Duodenal mucosa (tissue), 2 donors: ENCODE data around the gene ABCD2.
"Not testable (repeated sequence)": the region's sequence is repeated elsewhere in the genome, so short reads cannot be mapped to it uniquely, and the experiment has no call there.

Experiments
- H3K27ac ChIP-seq: one replicate; pipeline ENCODE4 v1.7.0; 2013; ENCODE audit warnings: low read depth, low read length
- H3K27me3 ChIP-seq, 2 donors: one replicate each; pipeline ENCODE4 v1.7.0; 2013; ENCODE audit warnings: low read length in 2 of 2, control low read depth in 1 of 2; ENCODE audit not compliant: insufficient read depth in 2 of 2, control insufficient read depth in 1 of 2
- H3K36me3 ChIP-seq, 2 donors: one replicate each; pipeline ENCODE4 v1.7.0; 2013; ENCODE audit warnings: low read length in 2 of 2, control low read depth in 1 of 2; ENCODE audit not compliant: insufficient read depth in 2 of 2, control insufficient read depth in 1 of 2
- H3K4me1 ChIP-seq, 2 donors: one replicate each; pipeline ENCODE4 v1.7.0; 2013; ENCODE audit warnings: low read length in 2 of 2, control low read depth in 1 of 2; ENCODE audit not compliant: insufficient read depth in 2 of 2, control insufficient read depth in 1 of 2
- H3K4me3 ChIP-seq, 2 donors: one replicate each; pipeline ENCODE4 v1.7.0; 2013; ENCODE audit warnings: low read length in 2 of 2, low read depth in 1 of 2
- H3K9ac ChIP-seq, 2 donors: one replicate each; pipeline ENCODE4 v1.7.0; 2013; ENCODE audit warnings: low read length in 2 of 2, low read depth in 1 of 2
- H3K9me3 ChIP-seq, 2 donors: one replicate each; pipeline ENCODE4 v1.7.0; 2013; ENCODE audit warnings: low read length in 2 of 2, control low read depth in 1 of 2; ENCODE audit not compliant: control insufficient read depth in 1 of 2

Gene ABCD2

GRCh38 chr12:39571351-39571750, 48.3 kb downstream of the ABCD2 start:
- H3K36me3 ChIP-seq: no peaks in the 10 kb centered on the region
- no peak overlapping the region for H3K4me3 ChIP-seq
- H3K4me1 ChIP-seq: no peaks in the 10 kb centered on the region
- no peak overlapping the region for H3K27ac ChIP-seq
- no peaks in the 10 kb centered on the region for H3K9me3 ChIP-seq
- no peaks in the 10 kb centered on the region for H3K27me3 ChIP-seq
- H3K9ac ChIP-seq: no peak overlapping the region

- no peaks in the 10 kb centered on the region for H3K4me1 ChIP-seq
- no peak overlapping the region for H3K9ac ChIP-seq
- no peaks in the 10 kb centered on the region for H3K9me3 ChIP-seq
- no peak overlapping the region for H3K4me3 ChIP-seq
- no peaks in the 10 kb centered on the region for H3K27me3 ChIP-seq
- no peak overlapping the region for H3K27ac ChIP-seq
- H3K36me3 ChIP-seq: peaks cover 0 to 6% of the 10 kb centered on the region in 2 donors
These were observed 66.1 kb downstream of the ABCD2 start for GRCh38 chr12:39553476-39553875.

GRCh38 chr12:39544211-39544610, 75.4 kb downstream of the ABCD2 start:
- H3K4me1 ChIP-seq, H3K9me3 ChIP-seq, H3K27ac ChIP-seq, H3K36me3 ChIP-seq, H3K27me3 ChIP-seq, H3K4me3 ChIP-seq, H3K9ac ChIP-seq: not testable (repeated sequence)

- Histone ChIP-seq H3K36me3 (no peaks in the 10 kb centered on the region), H3K27me3 (no peaks in the 10 kb centered on the region), H3K27ac (no peak overlapping the region), H3K4me3 (no peak overlapping the region), H3K4me1 (no peaks in the 10 kb centered on the region), H3K9ac (no peak overlapping the region), H3K9me3 (no peaks in the 10 kb centered on the region)
These were observed 78.1 kb downstream of the ABCD2 start for GRCh38 chr12:39541471-39541870.

- no peaks in the 10 kb centered on the region for H3K27me3 ChIP-seq
- H3K4me1 ChIP-seq: no peaks in the 10 kb centered on the region
- H3K4me3 ChIP-seq: no peak overlapping the region
- H3K27ac ChIP-seq: no peak overlapping the region
- no peaks in the 10 kb centered on the region for H3K9me3 ChIP-seq
- H3K36me3 ChIP-seq: no peaks in the 10 kb centered on the region
- no peak overlapping the region for H3K9ac ChIP-seq
These were observed 80.9 kb downstream of the ABCD2 start for GRCh38 chr12:39538679-39539104.

- Histone ChIP-seq H3K36me3 (no peaks in the 10 kb centered on the region), H3K4me3 (no peak overlapping the region), H3K9me3 (no peaks in the 10 kb centered on the region), H3K27me3 (no peaks in the 10 kb centered on the region), H3K9ac (no peak overlapping the region), H3K27ac (no peak overlapping the region), H3K4me1 (no peaks in the 10 kb centered on the region)
These were observed 85.7 kb downstream of the ABCD2 start for GRCh38 chr12:39533951-39534350.

- no peaks in the 10 kb centered on the region for H3K36me3 ChIP-seq
- H3K9ac ChIP-seq: no peak overlapping the region
- no peak overlapping the region for H3K27ac ChIP-seq
- H3K9me3 ChIP-seq: no peaks in the 10 kb centered on the region
- H3K4me1 ChIP-seq: no peaks in the 10 kb centered on the region
- no peaks in the 10 kb centered on the region for H3K27me3 ChIP-seq
- H3K4me3 ChIP-seq: no peak overlapping the region
These were observed 87.2 kb downstream of the ABCD2 start for GRCh38 chr12:39532448-39532847.

GRCh38 chr12:39526974-39527373, 92.6 kb downstream of the ABCD2 start:
- Histone ChIP-seq H3K4me3 (no peak overlapping the region), H3K9me3 (peaks cover 0 to 3% of the 10 kb centered on the region in 2 donors), H3K4me1 (no peaks in the 10 kb centered on the region), H3K27me3 (no peaks in the 10 kb centered on the region), H3K27ac (no peak overlapping the region), H3K9ac (no peak overlapping the region), H3K36me3 (no peaks in the 10 kb centered on the region)

GRCh38 chr12:39522167-39522566, 97.4 kb downstream of the ABCD2 start:
- H3K4me3 ChIP-seq: not testable (repeated sequence)

GRCh38 chr12:39510001-39510400, 109.6 kb downstream of the ABCD2 start:
- Histone ChIP-seq H3K9me3 (peaks cover 0 to 6% of the 10 kb centered on the region in 2 donors), H3K36me3 (no peaks in the 10 kb centered on the region), H3K9ac (no peak overlapping the region), H3K27me3 (no peaks in the 10 kb centered on the region), H3K27ac (no peak overlapping the region), H3K4me3 (no peak overlapping the region), H3K4me1 (no peaks in the 10 kb centered on the region)

More at GRCh38 chr12:39522167-39522566, 97.4 kb downstream of the ABCD2 start:
- not testable (repeated sequence) for H3K36me3 ChIP-seq, H3K27me3 ChIP-seq, H3K4me1 ChIP-seq, H3K27ac ChIP-seq, H3K9me3 ChIP-seq, H3K9ac ChIP-seq

GRCh38 chr12:39505554-39505953, 114.0 kb downstream of the ABCD2 start:
- Histone ChIP-seq H3K27ac (no peak overlapping the region), H3K9ac (no peak overlapping the region), H3K9me3 (no peaks in the 10 kb centered on the region), H3K4me3 (no peak overlapping the region), H3K36me3 (no peaks in the 10 kb centered on the region), H3K27me3 (no peaks in the 10 kb centered on the region), H3K4me1 (no peaks in the 10 kb centered on the region)
